OCI-LY7 (cell line): Measurements from ENCODE around the gene FIBP. TPM values are rescaled to one million over a fixed set of nuclear protein-coding genes. Genes with fewer than 3 reads are reported as not detected.

Source experiments
- BruUV-seq: library from RNA; stranded (reverse); fragments of 400-500 nt; replicated peaks from 2 replicates; lab custom pipeline; 2021; lab: Mats Ljungman, UMichigan
- CTCF ChIA-PET: fragments of 300-600 bp; sonication (Branson Sonifier 250); formaldehyde crosslinking; loops from one replicate; lab custom pipeline; 2022; ENCODE audit warnings: antibody characterized with exemption; ENCODE audit not compliant: unreplicated experiment; lab: Charles Lee
- POLR2A ChIA-PET: fragments of 300-600 bp; sonication (Branson Sonifier 250); formaldehyde crosslinking; loops from one replicate; lab custom pipeline; 2022; ENCODE audit warnings: antibody characterized with exemption; lab: Charles Lee
- DNase-seq: peaks from one replicate; pipeline ENCODE4 v3.0.0-alpha.2; 2015; ENCODE audit warnings: low spot score
- H2AFZ ChIP-seq: fragments of 200-600 bp; sonication (generic), shearing (Covaris generic); 2 replicates; pipeline ENCODE4 v1.6.1; 2014; ENCODE audit warnings: mild to moderate bottlenecking, antibody characterized with exemption, low read length, moderate library complexity
- H3K27ac ChIP-seq: fragments of 200-600 bp; sonication (generic); 2 replicates; pipeline ENCODE4 v1.5.1; 2014; ENCODE audit warnings: mixed run types, low read depth, mild to moderate bottlenecking, moderate library complexity, low read length, inconsistent platforms; ENCODE audit not compliant: poor library complexity, severe bottlenecking
- H3K36me3 ChIP-seq: fragments of 200-600 bp; sonication (generic); 2 replicates; pipeline ENCODE4 v1.6.1; 2014; ENCODE audit warnings: mild to moderate bottlenecking, antibody characterized with exemption, low read length, moderate library complexity, mixed read lengths; ENCODE audit not compliant: insufficient read depth
- H3K4me1 ChIP-seq: fragments of 200-600 bp; sonication (generic); 2 replicates; pipeline ENCODE4 v1.5.1; 2014; ENCODE audit warnings: mild to moderate bottlenecking, low read length; ENCODE audit not compliant: insufficient read depth, poor library complexity, severe bottlenecking
- H3K4me2 ChIP-seq: fragments of 200-600 bp; sonication (generic); 2 replicates; pipeline ENCODE4 v1.6.1; 2014; ENCODE audit warnings: mild to moderate bottlenecking, low read length
- H3K4me3 ChIP-seq: fragments of 200-600 bp; sonication (generic); 2 replicates; pipeline ENCODE4 v1.5.1; 2014; ENCODE audit warnings: mild to moderate bottlenecking, low read depth, low read length; ENCODE audit not compliant: poor library complexity, severe bottlenecking
- H3K79me2 ChIP-seq: fragments of 200-600 bp; sonication (generic); 2 replicates; pipeline ENCODE4 v1.6.1; 2016; ENCODE audit warnings: low read depth, mild to moderate bottlenecking, low read length, moderate library complexity, mixed read lengths; ENCODE audit not compliant: insufficient read depth
- H3K9me2 ChIP-seq: fragments of 200-600 bp; sonication (generic); 2 replicates; pipeline ENCODE4 v1.6.1; 2016; ENCODE audit warnings: mild to moderate bottlenecking, low read length, mixed read lengths; ENCODE audit not compliant: insufficient read depth
- H3K9me3 ChIP-seq: fragments of 200-600 bp; sonication (generic); 2 replicates; pipeline ENCODE4 v1.6.1; 2014; ENCODE audit warnings: mild to moderate bottlenecking, mixed run types, low read length, mixed read lengths
- H4K20me1 ChIP-seq: fragments of 200-600 bp; sonication (generic); 2 replicates; pipeline ENCODE4 v1.6.1; 2014; ENCODE audit warnings: mild to moderate bottlenecking, antibody characterized with exemption, low read length, moderate library complexity, mixed read lengths; ENCODE audit not compliant: insufficient read depth
- CTCF ChIP-seq: fragments of 200-600 bp; sonication (generic); conservative IDR thresholded peaks from 2 replicates; pipeline ENCODE4 v1.5.1; 2014; ENCODE audit warnings: mild to moderate bottlenecking, antibody characterized with exemption, low read length, moderate library complexity, mixed read lengths
- EZH2phosphoT487 ChIP-seq: fragments of 200-600 bp; sonication (generic); IDR thresholded peaks from 2 replicates; pipeline ENCODE4 v1.6.1; 2018; ENCODE audit warnings: low read depth, borderline replicate concordance, mild to moderate bottlenecking, mixed run types, antibody characterized with exemption, low read length, moderate library complexity, mixed read lengths
- intact Hi-C: fragments of 100-400 bp; cut with micrococcal nuclease; formaldehyde crosslinking; loops from one replicate; pipeline ENCODE4 v1.10.0; 2022; ENCODE audit not compliant: unreplicated experiment
- total RNA-seq, 2 experiments: library from RNA; depleted of rRNA in 1 of 2; stranded (reverse); fragments of >200 nt in 1 of 2; shearing (Covaris generic) in 1 of 2; gene quantifications; 2 replicates each; pipeline ENCODE4 v1.2.3, GENCODE V29; 2014 to 2022

The FIBP gene
- total RNA-seq, 2 experiments from 2014 or later, result 97.3 to 184 TPM

GRCh38 chr11:65883786-65884715 is 4.2 kb downstream of the FIBP start:
- no peak overlapping the region for H3K27ac ChIP-seq
- no peaks in the 10 kb centered on the region for H3K9me3 ChIP-seq
- peaks cover 53% of the 10 kb centered on the region for H3K36me3 ChIP-seq
- no peak for DNase-seq
- peaks cover 38% of the 10 kb centered on the region for H3K4me1 ChIP-seq
- CTCF ChIA-PET, result interaction anchor here (0.6 to 0.7 kb wide), 4 partner anchors 10 to 104 kb away, joined by 3 to 5 read pairs (median 3); no protein-coding TSS in a partner anchor
- no peaks in the 10 kb centered on the region for H4K20me1 ChIP-seq
- peaks cover 16% of the 10 kb centered on the region; the same call in 1 of the 2 replicates for H3K79me2 ChIP-seq
- intact Hi-C loops, result loop anchor here (1.0 kb wide), 1 partner anchor 105 kb away; no protein-coding TSS in a partner anchor
- TF ChIP-seq CTCF (no peak), EZH2phosphoT487 (no peak)
- no peak overlapping the region for H3K4me2 ChIP-seq
- POLR2A ChIA-PET, result interaction anchor here (0.6 to 1.2 kb wide), 5 partner anchors 10 to 220 kb away, joined by 3 to 7 read pairs (median 3); partner anchors contain the start of gene MUS81
- H3K4me3 ChIP-seq, result no peak overlapping the region
- no peak overlapping the region for H2AFZ ChIP-seq
- no peaks in the 10 kb centered on the region for H3K9me2 ChIP-seq
- no TSS peak for BruUV-seq

GRCh38 chr11:65883058-65883761 is 5.1 kb downstream of the FIBP start:
- H3K36me3 ChIP-seq, result peaks cover 53% of the 10 kb centered on the region
- H2AFZ ChIP-seq, result no peak overlapping the region
- CTCF ChIA-PET, result no interaction called here
- no peaks in the 10 kb centered on the region for H3K9me3 ChIP-seq
- no peak overlapping the region for H3K4me3 ChIP-seq
- peaks cover 16% of the 10 kb centered on the region; the same call in 1 of the 2 replicates for H3K79me2 ChIP-seq
- DNase-seq, result no peak
- no peaks in the 10 kb centered on the region for H4K20me1 ChIP-seq
- H3K27ac ChIP-seq, result no peak overlapping the region
- BruUV-seq, result no TSS peak
- TF ChIP-seq EZH2phosphoT487 (no peak), CTCF (no peak)
- H3K4me2 ChIP-seq, result no peak overlapping the region
- intact Hi-C loops, result no loop called here
- H3K4me1 ChIP-seq, result peaks cover 33% of the 10 kb centered on the region
- POLR2A ChIA-PET, result no interaction called here
- no peaks in the 10 kb centered on the region for H3K9me2 ChIP-seq
